ENCODE measurements around the gene ITGB8.

The ITGB8 gene

DNA sequence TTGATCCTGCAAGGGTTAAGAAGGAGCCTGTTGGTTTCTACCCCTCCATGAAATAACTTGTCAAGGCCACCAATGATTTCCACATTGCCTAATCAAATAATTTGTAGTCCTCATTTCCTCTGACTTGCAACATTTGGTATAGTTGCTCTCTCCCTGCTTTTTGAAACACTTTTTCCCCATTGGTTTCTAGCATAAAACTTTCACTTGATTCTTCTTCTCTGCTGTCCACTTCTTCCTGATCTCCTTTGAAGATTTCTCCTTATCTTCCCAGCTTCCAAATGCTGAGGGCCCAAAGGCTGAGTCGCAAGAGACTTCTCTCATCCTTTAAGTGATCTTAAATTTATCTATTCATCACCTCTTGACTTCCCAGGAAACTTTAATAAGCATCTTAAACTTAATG lies 134.2 kb downstream of the ITGB8 start:
- Histone ChIP-seq H3K36me3 (ENCODE audit: insufficient read depth, low read length) (no peaks in the 10 kb centered on the region), H2AFZ (ENCODE audit: low read length, unreplicated experiment) (no peak overlapping the region), H3K79me2 (ENCODE audit: control insufficient read depth, insufficient read depth, low read length, unreplicated experiment) (no peaks in the 10 kb centered on the region), H3K27ac (ENCODE audit: low read depth, low read length) (no peak overlapping the region), H3K4me3 (ENCODE audit: low read depth, low read length) (no peak overlapping the region), H3K27me3 (ENCODE audit: insufficient read depth, low read length) (no peaks in the 10 kb centered on the region), H3K4me1 (ENCODE audit: control insufficient read depth, insufficient read depth, low read length, unreplicated experiment) (no peaks in the 10 kb centered on the region)
